Measurements from ENCODE around the gene SPAM1. TPM values are rescaled to one million over a fixed set of nuclear protein-coding genes. Genes with fewer than 3 reads are reported as not detected.

SPAM1 gene
- total RNA-seq, 1 donor: not detected

- no peak for TF ChIP-seq CTCF (IDR thresholded peaks at IDR 0.05; ENCODE audit: insufficient read depth, low read depth, low read length)
- H3K4me3 ChIP-seq (ENCODE audit: low read depth, low read length): no peak overlapping the region
- DNase-seq (ENCODE audit: low read depth): no peak
Observed at GRCh38 chr7:123929655-123930054, 4.6 kb downstream of the SPAM1 start.

- no peak for TF ChIP-seq CTCF (IDR thresholded peaks at IDR 0.05; ENCODE audit: insufficient read depth, low read depth, low read length)
- H3K4me3 ChIP-seq (ENCODE audit: low read depth, low read length): no peak overlapping the region
- DNase-seq (ENCODE audit: low read depth): no peak
Observed at GRCh38 chr7:123935436-123936381, 10.7 kb downstream of the SPAM1 start.

GRCh38 chr7:123936388-123936787, 11.3 kb downstream of the SPAM1 start:
- no peak overlapping the region for H3K4me3 ChIP-seq (ENCODE audit: low read depth, low read length)
- TF ChIP-seq CTCF (IDR thresholded peaks at IDR 0.05; ENCODE audit: insufficient read depth, low read depth, low read length): no peak

GRCh38 chr7:123939784-123940183, 14.7 kb downstream of the SPAM1 start:
- no peak for DNase-seq (ENCODE audit: low read depth)
- no peak overlapping the region for H3K4me3 ChIP-seq (ENCODE audit: low read depth, low read length)

More at GRCh38 chr7:123936388-123936787, 11.3 kb downstream of the SPAM1 start:
- no peak for DNase-seq (ENCODE audit: low read depth)

GRCh38 chr7:123941391-123942180, 16.5 kb downstream of the SPAM1 start:
- DNase-seq (ENCODE audit: low read depth): no peak
- TF ChIP-seq CTCF (IDR thresholded peaks at IDR 0.05; ENCODE audit: insufficient read depth, low read depth, low read length): no peak
- H3K4me3 ChIP-seq (ENCODE audit: low read depth, low read length): no peak overlapping the region

More at GRCh38 chr7:123939784-123940183, 14.7 kb downstream of the SPAM1 start:
- TF ChIP-seq CTCF (IDR thresholded peaks at IDR 0.05; ENCODE audit: insufficient read depth, low read depth, low read length): no peak

- no peak for TF ChIP-seq CTCF (IDR thresholded peaks at IDR 0.05; ENCODE audit: insufficient read depth, low read depth, low read length)
- DNase-seq (ENCODE audit: low read depth): no peak
- H3K4me3 ChIP-seq (ENCODE audit: low read depth, low read length): no peak overlapping the region
Observed at GRCh38 chr7:123944395-123944794, 19.4 kb downstream of the SPAM1 start.

Data from fibroblast of villous mesenchyme (primary cell).